ENCODE results near the gene SEMA3B.

Gene SEMA3B

DNA sequence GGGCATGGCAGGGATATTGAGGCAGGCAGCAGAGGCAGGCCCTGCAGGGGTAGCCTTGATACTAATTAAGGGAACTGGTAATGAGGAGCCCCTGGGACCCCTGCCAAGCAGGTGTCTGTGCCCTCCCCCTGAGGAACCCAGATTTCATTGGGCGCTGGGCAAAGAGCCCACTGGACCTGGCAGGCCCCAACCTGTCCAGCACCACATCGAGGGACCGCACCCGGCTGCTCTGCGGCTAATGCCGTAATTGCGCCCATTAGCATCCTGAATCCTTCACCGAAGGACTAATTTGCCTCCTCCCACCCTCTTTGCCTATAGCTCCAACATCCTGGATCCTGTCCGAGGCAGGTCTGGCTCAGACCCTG lies 13.7 kb upstream of the SEMA3B start:
- ChIA-PET POLR2A (no interaction called here), CTCF (interaction anchor here (1.2 to 9.4 kb wide), 5 partner anchors 7 to 61 kb away, joined by 4 to 152 read pairs (median 70); no protein-coding TSS in a partner anchor)
- no peak for DNase-seq (ENCODE audit: extremely low spot score)
- TF ChIP-seq, protein P1, sequence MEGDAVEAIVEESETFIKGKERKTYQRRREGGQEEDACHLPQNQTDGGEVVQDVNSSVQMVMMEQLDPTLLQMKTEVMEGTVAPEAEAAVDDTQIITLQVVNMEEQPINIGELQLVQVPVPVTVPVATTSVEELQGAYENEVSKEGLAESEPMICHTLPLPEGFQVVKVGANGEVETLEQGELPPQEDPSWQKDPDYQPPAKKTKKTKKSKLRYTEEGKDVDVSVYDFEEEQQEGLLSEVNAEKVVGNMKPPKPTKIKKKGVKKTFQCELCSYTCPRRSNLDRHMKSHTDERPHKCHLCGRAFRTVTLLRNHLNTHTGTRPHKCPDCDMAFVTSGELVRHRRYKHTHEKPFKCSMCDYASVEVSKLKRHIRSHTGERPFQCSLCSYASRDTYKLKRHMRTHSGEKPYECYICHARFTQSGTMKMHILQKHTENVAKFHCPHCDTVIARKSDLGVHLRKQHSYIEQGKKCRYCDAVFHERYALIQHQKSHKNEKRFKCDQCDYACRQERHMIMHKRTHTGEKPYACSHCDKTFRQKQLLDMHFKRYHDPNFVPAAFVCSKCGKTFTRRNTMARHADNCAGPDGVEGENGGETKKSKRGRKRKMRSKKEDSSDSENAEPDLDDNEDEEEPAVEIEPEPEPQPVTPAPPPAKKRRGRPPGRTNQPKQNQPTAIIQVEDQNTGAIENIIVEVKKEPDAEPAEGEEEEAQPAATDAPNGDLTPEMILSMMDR (IDR thresholded peaks at IDR 0.05; ENCODE audit: control extremely low read depth, extremely low read depth, low read depth, missing control alignments), result no peak

DNA sequence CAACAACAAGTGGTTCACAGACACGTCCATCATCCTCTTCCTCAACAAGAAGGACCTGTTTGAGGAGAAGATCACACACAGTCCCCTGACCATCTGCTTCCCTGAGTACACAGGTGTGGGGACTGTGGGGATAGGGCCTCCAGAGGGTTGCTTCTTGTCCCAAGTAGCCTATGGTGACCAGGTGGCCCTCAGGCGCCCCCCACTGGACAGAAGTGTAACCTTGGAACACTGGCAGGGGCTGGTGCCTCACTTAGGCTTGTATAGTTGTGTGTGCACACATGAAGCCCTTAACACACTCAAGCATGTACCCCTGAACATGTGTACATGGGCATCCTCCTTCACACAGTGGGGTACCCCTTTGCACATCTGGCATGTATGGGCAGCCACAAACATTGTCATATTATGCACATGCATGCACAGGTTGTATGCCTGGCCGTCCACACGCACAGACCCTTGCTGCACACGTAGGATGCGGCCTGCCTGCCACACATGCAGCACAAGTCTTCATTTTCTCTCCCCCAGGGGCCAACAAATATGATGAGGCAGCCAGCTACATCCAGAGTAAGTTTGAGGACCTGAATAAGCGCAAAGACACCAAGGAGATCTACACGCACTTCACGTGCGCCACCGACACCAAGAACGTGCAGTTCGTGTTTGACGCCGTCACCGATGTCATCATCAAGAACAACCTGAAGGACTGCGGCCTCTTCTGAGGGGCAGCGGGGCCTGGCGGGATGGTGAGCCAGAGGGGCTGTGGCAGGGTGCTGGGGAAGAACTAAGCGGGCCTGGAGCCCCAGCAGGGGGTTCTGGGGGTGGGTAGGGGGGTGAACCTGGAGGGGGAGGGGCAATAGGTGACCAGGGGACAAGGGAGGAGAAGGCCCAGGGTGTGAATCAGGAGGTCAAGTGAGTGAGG lies 11.7 kb upstream of the SEMA3B start:
- ChIA-PET POLR2A (no interaction called here), CTCF (interaction anchor here (1.0 to 9.4 kb wide), 6 partner anchors 9 to 63 kb away, joined by 3 to 152 read pairs (median 38); no protein-coding TSS in a partner anchor)
- no peak for DNase-seq (ENCODE audit: extremely low spot score)
- TF ChIP-seq, protein P1 (IDR thresholded peaks at IDR 0.05; ENCODE audit: control extremely low read depth, extremely low read depth, low read depth, missing control alignments), result no peak

DNA sequence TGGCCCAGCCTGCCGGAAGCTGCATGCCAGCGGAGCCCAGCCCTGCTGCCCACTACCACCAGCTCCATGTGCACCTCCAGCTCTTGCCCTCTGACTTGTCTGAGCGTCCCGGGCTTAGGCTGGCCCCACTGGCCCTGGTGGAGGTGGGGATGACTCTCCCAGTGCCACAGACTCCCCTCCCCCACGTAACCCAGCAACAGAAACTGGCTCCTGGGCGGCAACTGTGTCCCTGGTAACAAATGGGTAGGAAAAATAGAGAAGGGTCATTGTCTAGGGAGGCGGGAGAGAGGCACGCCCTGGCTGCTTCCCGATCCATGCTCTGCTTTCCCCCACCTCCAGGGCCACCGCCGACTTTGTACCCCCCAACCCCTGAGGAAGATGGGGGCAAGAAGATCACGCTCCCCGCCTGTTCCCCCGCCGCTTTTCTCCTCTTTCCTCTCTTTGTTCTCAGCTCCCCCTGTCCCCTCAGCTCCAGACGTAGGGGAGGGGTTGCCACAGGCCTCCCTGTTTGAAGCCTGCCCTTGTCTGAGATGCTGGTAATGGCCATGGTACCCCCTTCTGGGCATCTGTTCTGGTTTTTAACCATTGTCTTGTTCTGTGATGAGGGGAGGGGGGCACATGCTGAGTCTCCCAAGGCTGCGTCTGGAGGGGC lies 10.8 kb upstream of the SEMA3B start:
- DNase-seq (ENCODE audit: extremely low spot score), result no peak
- POLR2A ChIA-PET, result interaction anchor here (0.6 kb wide), 2 partner anchors 30 to 1818 kb away, joined by 4 to 11 read pairs; partner anchors contain the start of gene CCDC51
- CTCF ChIA-PET, result interaction anchor here (1.0 to 9.4 kb wide), 6 partner anchors 9 to 64 kb away, joined by 3 to 152 read pairs (median 56); partner anchors contain the start of gene SEMA3B
- TF ChIP-seq, protein P1 (IDR thresholded peaks at IDR 0.05; ENCODE audit: control extremely low read depth, extremely low read depth, low read depth, missing control alignments), result no peak

DNA sequence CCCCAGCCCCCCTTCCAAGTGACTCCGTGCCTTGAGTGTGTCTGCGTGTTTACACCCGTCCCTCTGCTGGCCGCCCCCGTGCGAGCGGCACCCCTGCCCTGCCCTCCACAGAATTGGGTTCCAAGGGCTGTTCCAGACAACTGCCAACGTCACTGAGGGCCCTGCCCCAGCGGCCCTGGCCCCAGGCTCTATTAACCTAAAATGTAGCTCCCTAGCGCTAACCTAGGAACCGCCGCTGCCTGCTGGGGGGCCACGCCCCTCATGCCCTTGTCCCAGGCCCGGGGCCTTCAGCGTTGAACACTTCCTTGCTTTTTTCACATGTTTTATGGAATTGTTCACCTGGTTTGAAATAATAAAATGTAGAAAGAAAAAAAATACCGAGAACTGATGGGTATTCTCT lies 10.0 kb upstream of the SEMA3B start:
- no peak for DNase-seq (ENCODE audit: extremely low spot score)
- POLR2A ChIA-PET, result interaction anchor here (0.5 to 0.6 kb wide), 3 partner anchors 31 to 1819 kb away, joined by 4 to 11 read pairs (median 8); partner anchors contain the start of genes CCDC51 and DCAF1
- CTCF ChIA-PET, result interaction anchor here (0.9 to 9.4 kb wide), 15 partner anchors 8 to 139 kb away, joined by 3 to 152 read pairs (median 7); partner anchors contain the start of genes GNAT1 and SEMA3B
- TF ChIP-seq, protein P1 (IDR thresholded peaks at IDR 0.05; ENCODE audit: control extremely low read depth, extremely low read depth, low read depth, missing control alignments), result no peak

DNA sequence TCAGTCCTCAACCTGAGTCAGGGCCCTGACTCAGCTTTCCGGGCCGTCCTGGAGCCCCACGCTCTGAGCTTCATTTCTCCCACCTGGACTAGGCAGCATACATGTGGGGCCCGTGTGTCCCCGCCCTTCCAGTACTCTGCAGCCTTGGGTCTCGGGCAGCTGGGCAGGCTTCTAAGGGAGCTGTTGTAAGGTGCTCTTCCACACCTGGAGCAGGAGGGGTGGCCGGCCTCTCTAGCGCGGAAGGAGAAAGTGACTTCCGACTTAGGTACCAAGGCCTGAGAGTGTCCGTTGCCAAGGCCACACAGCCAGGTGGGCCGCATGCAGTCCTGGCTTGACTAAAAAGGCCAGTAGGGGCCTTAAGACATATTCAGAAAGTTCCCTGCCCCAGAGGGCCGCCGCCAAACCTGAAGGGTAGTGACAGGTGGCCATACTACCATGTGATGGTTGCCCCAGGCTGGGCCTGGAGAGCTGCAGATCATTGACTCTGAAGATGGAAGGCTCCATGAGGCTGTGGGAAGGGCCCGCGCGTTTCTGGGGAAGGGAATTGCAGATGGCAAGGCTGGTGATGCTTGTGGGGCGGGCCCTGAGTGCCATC lies 9.4 kb upstream of the SEMA3B start:
- TF ChIP-seq, protein P1 (IDR thresholded peaks at IDR 0.05; ENCODE audit: control extremely low read depth, extremely low read depth, low read depth, missing control alignments), result no peak
- ChIA-PET CTCF (interaction anchor here (0.7 to 9.4 kb wide), 24 partner anchors 8 to 140 kb away, joined by 3 to 152 read pairs (median 4); partner anchors contain the start of genes GNAI2, GNAT1 and SEMA3B), POLR2A (interaction anchor here (1.5 kb wide), 1 partner anchor 8 kb away, joined by 3 read pairs; no protein-coding TSS in a partner anchor)
- no peak for DNase-seq (ENCODE audit: extremely low spot score)
